Suppressor macrophage treated with lipopolysaccharide for 4 hours (primary cell): ENCODE measurements around the gene MCC.

ENCODE experiments used
- DNase-seq: peaks from one replicate; pipeline ENCODE4 v3.0.0-alpha.2; 2020

Gene MCC

DNA sequence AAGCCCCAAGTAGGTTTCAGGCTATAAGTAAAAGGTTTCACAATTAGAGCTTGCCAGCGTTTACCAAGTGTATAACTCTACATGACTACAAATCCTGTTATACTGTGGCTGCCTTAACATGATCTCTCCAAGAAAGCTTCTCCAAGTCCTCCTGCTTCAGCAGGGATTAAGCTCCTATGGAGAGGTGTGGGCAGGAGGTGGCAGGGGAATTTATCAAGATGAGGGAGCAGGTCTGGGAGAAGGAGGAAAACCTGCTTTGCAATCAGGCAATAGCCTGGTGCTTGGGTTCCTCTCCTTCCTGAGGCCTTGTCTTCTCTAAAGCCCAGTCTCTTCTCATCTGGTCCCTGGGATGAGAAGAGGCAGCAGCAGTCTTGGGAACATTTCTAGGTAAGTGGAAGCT, 188.7 kb downstream of the MCC start:
- DNase-seq: no peak

DNA sequence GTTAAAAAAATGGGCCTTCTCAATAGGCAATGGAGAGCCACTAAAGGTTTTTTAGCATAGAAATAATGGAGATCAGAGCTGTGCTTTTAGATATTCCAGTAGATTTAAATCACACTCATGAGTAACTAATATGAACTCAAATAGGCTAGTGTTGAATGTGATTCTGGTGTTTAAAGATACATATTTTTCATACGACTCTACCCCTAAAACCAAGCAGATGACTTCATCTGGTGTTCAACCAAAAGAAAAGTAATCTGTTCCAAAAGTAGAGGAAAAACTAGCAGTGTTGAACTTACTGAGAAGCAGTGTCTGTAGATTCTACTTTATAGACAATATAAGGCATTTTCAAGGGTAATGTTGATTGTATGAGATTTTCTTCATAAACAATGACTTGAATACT, 191.6 kb downstream of the MCC start:
- no peak for DNase-seq

DNA sequence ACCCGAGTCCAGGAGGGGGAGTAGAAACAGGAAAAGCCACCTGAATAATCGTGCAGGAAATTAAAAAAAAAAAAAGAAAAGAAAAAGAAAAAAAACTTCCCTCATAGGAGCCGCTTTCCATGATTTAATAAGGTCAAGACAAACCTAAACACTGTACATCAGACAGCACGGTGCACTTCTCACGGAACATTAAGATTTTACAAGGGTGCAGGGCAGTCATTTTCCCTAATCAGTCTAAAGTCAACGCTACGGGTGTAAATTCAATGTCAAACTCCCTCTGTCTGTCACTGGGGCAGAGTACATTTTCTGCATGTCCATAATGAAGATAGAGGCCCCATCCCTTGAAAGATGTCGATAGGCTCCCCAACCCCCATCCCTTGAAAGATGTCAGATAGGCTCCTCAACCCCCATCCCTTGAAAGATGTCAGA, 193.1 kb downstream of the MCC start:
- DNase-seq: no peak

DNA sequence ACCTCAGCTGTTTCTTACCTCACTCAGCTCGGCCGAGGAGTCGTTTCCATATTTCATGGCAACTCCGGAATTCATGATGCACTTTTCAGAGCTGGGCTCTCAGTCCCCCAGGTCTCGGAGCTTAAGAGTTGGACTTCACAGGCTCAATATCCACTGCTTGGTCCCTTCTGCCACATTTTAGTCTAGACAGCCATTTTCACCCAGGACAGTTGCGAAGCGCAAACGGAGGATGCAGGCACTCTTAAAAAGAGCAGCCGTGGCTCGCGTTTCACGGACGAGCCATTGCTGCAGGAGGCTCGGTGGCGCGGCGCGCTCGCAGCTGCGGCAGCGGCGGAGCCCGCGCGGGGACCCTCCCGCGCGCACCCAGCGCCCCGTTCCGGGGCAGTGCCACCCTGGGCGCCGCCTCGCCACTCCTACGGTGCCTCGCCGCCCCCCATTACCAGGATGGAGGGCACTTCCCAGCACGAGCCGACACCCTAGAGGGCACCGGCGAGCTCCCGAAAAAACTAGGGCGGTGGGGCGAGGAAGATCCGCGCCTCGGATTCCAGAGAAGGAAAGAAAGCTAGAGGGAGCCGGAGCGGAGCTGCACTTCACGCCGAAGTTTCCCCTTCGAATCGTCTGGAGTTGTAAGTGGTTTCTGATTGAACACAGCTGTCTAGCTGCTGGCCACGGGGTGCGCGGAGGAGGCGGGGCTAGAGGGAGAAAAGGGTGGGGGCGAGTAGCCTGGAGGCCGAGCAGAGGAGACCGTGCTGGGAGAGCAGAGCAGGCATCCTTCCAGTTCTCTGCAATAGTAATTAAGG, 193.7 kb downstream of the MCC start:
- peak; percentile 65 for DNase-seq

DNA sequence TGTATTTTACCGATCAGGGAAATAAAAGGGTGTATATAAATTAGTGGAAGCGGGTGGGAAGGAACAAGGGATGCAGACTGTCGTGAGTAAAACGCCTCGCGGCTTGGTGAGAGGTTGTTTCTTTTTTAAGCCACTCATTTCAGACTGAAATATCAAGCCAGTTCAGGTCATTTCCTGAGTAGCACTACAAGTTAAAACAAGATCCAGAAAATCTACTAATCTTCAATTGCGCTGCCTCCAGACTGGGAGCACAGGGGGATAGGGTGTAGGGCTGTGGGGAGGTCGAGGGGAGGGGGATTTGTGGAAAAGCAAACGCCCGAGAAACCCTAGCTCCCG, 194.3 kb downstream of the MCC start:
- no peak for DNase-seq

DNA sequence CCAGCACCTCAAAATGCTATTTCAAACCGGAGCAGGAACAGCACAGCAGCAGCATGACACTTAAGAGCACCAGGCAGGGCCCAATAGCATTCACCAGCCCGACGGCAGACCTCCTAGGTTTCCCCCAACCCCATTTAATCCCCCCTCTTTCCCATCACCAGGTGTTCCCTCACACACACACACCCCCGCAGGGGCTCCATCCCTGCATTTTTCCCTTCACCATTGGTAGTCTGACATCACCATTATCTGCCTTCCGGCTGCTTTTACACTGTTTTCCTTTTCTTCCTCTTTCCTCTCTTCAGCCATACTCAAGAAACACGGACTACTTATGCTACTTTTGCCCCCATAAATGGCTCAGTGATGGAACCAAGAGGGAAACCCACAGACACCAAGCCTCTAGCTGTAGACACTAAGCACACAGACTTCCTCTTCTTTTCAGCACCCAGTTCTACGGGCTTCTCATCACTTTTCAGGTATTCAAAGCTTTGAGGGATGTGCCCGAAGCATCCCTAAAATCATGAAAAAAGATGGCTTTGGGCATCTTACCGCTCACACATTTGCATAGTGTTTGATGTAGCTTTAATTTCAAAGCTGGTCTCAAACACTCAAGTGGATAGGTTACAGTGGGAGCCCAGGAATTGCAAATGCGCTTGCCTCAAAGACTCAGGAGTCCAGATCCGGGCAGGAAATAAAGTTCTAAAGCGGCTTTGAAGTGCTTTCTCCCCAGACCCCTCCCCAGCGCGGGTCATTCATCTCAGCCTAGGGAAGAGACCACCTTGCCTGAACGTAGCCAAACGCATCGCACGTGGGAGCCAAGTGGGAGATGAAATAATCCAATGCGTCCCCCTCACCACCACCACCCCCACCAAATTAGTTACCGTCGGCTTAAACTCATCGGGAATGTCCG, 194.9 kb downstream of the MCC start:
- no peak for DNase-seq

DNA sequence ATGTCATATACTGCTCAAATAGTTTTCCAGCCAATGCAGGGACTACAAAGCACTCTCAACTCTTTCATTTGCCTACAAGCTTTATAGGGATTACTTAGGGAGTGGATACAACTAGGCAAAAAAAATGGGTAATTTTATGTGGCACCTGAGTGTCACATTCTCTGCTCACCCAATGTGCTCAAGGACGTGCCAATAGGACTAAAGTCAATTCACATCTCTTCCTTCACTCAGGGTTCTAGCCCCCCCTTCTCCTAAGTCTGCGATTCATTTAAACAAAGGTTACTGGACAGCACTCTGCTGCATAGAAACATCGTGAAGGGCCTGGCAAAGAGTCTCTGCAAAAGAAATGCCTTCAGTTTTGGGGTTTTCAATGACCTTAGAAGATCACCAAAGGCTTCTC, 195.8 kb downstream of the MCC start:
- no peak for DNase-seq

DNA sequence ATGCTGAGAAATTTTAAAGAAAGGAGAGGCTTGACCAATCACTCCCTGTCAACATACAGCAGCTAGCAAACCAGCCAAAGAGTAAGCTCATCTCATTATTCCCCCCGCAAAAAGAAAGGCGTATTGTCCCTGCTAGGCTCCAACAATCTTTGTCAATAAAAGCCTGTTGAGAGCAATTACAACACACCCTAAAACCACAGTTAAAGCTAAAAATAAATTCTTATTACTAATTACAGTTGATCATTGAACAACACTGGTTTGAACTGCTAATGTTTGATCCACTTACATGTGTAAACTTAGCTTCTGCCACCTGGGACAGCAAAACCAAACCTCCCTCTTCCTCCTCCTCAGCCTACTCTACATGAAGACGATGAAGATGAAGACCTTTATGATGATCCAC, 204.7 kb downstream of the MCC start:
- no peak for DNase-seq

DNA sequence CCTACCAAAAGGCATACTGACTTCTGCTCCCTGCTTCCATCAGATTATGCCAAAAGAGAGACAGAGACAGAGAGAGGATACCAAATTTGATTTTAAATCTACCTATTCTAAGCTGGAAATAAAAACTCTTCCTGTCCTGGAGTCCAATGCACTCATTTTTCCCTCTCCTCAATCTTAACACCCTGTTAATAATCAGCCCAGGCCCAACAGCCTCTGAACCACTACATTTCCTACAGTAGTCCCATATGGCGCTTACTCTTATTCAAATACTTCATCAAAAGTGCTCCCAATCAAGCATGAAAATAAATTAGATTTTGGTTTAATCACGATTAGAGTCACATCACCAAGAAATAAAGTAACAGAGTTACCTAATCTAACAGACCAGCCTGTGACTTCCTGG, 205.8 kb downstream of the MCC start:
- no peak for DNase-seq

DNA sequence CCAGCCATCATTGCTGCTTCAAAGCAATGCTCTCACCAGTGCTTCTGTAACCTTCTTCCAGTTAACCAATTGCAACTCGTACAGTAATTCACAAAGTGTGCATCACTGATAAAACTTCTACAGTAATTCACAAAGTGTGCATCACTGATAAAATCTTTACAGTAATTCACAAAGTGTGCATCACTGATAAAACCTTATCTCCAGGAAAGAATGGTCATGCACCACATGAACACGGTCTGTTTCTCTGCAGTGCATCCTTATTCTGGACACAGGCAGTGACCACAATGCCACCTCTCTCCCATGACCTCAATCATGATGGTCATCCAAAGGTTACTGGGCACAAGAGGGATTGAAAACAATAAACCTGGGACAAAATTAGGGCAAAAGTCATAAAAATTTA, 207.1 kb downstream of the MCC start:
- DNase-seq: no peak

DNA sequence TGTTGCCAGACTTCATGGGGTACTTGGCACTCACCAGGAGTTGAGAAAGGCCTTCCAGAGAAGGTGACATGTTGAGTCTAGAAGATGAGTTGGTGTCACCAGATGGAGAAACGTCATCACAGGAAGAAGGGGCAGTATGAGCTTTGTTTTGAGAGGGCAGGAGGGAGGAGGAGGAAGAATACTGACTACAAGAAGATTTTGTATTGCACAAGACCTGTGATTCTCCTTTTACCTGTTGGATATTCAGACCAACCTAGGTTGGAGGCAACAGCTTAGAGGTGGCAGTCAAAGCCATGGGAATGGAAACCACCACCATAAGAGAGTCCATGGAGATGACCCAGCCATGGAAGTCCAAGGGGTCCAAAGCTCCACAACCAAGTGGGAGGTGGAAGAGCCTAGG, 207.7 kb downstream of the MCC start:
- no peak for DNase-seq

DNA sequence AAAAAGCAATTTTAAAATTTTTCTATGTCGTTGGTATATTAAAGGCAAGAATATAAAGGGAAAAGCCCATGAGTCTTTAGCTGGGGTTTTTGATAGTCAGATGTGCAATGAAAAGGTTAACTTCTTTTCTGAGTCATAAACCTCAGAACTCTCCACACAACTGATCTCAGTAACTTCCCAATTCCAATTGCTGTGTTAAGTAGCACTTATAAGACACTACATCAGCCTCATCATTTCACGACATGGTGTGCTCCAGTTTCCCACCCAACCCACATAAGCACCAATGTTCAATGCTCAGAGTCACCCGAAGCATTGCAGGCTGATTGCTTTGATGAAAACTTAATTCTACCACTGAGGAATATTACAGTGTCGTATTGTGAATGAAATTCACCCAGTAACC, 209.3 kb downstream of the MCC start:
- peak; percentile 54 for DNase-seq

DNA sequence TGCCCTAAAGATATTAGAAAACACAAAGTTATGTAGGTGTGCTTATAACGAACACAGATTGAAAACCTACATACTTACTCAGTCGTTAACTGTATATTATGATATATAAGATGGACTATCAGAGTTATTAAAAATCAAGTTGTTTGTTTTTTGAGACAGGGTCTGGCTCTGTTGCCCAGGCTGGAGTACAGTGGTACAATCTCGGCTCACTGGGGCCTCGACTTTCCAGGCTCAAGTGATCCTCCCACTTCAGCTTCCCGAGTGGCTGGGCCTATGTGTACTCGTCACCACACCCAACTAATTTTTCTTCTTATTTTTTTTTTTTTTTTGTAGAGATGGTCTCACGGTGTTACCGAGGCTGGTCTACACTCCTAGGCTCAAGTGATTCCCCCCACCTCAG, 211.8 kb downstream of the MCC start:
- no peak for DNase-seq

DNA sequence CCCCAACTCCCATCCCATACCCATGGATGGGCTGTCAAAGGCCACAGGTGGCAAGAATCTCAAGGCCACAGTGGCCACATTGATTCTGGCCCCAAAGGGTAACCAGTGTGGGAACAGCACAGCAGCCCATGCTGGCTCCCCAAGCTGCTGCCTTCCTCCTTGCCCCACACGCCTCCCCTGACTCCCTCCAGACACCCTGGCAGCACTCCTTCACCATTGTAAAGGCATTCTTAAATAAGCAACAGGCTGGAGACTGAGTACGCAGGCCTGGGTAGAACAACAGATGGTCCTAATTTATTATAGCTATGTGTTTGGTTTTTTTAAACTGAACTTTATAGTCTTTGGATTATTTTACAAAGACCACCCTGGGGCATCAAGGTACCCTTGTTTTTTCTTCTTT, 212.3 kb downstream of the MCC start:
- DNase-seq: no peak

DNA sequence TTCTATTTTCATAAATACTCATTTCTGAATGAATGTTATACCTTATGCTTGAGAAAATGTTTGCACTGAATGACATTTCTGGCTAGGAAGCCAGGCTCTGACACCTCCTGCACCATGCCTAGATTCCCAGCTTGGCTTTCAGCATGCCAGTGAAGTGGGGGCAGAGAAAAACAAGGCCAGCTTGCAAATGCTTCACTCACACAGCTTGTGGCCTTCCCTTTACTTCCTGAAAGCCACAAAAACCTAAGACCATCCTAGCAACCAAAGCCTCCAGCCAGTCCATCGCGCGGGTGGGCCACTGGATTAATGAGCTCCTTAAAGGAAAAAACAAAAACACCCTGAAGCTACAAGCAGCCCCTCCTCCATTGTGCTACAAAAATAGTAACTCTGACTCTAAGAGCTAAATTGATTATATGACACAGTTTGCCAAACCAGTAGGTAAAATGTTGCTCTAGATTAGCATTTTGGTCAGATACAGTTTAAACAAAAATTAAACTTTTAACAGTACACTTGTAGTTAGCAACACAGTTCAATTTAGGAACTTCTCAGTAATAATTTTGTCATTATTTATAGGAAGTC, 213.3 kb downstream of the MCC start:
- no peak for DNase-seq

DNA sequence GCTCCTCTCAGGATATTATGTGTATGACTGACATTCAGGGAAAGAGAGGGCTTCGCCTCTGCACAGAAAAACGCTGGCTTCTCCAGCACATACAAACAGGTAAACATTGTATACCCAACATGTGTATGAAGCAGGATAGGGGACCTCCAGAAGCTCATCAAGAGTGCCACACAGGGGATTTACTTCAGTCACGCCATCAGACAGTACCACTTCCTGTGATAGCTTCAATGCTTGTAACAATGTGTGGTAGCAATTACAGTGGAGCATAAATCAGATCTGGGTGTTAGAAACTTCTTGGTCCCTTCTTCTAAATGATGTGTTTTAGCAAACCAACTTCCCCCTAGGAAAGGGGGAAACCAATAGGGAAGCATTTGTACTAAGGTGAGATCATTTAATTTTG, 214.3 kb downstream of the MCC start:
- DNase-seq: no peak

DNA sequence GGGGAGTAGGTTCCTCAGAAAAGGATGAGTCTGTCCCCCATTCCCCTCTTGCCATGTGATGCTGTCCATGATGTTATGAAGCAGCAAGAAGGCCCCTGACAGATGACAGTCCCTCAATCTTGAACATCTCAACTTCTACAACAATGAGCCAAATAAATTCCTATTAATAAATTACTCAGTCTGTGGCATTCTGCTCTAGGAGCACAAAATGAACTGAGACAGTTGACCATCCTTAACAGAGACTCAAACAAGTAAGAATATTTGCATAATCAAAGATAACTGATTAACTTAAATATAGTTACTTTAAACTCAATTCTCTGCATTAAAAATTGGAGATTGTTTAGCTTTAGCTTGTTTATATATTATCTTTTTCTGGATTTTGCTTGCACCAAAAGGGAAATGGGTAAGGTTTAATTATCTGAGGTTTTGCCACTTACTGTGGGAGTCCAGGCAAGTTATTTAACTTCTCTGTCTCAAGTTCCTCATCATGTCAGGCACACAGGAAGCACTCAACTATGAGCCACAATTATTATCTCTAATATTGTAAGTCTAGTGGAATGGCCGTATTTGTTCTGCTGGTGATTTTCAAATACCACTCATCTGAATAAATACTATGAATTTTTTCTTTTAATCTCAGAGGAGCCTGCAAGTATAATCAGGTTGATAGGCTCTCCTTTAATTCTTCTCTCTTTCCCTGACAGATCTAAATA, 216.4 kb downstream of the MCC start:
- peak; percentile 4 for DNase-seq

DNA sequence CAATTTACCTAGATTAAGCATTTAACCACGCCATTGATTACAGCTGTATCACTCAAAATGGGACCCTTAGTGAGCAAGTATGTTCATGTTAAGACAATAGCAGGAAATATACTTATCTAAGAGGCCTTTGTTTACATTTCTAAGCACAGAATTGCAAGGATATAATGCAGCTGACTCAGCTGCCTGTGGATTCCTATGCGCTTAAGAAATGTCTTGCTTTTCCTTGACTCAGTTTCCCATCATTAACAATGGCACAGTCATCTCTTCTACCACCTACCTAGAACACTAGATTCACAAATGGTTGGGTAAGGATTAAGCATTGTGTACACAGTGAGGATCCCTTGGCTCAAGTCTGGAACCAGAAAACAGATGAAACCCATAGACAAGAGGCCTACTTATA, 217.2 kb downstream of the MCC start:
- DNase-seq: no peak

DNA sequence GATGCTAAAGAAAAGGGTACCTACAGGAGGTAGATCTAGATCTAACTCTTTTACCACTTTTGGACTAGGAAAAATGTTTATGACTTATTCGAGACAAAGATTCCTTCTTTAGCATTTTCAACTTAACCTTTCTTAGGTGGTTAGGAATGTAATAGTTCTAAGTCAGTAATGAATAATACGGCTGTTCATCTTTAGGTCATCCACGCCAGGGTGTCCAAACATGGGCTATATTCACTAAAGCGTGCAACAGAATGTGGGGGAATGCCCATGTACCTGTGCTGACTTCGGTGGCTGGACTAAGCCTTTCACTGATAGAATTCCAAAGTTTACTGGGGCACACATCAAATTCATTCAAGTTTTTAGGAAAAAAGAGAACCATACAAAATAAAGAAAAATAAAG, 218.2 kb downstream of the MCC start:
- no peak for DNase-seq

DNA sequence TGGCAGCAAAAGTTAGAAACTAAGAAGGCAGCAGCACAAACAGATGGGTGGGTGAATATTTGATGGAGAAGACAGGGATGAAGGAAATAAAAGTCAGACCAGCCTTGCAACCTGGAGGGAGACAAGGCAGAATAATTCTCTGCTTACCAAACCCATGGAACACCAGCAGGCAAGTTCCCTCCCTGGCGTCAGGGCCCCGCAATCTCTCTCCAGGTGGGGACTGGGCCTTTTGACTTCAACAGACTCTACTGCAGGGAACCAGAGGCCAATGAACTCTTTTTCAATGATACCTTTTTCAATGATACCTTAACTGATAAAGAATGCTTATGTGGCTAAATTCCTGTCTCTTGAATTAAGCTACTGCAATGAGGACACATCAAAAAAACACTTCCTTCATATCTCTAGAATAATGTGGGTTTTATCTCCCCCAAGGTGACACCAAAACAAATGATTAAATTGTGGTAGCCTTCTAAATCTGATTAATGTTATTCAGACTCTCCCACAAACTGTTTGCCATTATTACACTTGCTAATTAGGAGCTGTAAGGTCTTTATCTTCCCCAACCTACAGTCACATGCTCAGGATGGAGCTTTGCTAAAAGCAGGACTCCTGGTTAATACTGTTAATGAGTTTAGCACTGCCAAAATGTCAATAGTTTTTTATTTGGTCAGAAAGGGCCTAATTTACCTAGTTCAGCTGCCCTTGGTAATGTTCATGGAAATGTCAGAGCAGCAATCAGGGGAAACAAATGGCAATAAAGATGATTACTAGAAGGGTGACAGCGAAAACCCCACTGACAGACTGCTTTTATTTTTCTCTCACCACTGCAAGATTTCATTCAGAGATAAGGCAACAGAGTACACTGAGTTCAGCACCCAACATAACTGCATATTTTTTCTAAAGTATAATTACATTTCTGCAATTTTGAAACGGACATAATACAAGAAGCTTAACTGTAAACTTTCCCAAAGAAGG, 218.9 kb downstream of the MCC start:
- no peak for DNase-seq

DNA sequence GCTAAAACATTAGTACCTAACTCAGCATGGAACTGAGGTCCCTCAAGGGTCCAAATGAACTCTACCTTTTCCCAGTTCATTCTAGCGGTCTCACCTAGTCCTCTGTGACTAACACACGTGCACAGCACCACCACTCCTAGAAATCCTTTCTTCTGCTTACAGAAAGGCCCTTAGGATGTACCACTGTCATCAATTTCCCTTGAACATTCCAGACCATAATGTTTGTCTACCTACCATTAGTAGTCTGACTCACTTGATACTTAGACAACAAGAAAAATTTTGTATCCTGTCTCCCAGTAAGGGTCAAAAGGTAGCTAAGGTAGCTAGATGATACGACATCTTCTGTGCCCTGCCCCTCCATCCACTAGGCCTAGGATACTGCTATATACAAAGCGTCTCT, 220.0 kb downstream of the MCC start:
- DNase-seq: no peak

DNA sequence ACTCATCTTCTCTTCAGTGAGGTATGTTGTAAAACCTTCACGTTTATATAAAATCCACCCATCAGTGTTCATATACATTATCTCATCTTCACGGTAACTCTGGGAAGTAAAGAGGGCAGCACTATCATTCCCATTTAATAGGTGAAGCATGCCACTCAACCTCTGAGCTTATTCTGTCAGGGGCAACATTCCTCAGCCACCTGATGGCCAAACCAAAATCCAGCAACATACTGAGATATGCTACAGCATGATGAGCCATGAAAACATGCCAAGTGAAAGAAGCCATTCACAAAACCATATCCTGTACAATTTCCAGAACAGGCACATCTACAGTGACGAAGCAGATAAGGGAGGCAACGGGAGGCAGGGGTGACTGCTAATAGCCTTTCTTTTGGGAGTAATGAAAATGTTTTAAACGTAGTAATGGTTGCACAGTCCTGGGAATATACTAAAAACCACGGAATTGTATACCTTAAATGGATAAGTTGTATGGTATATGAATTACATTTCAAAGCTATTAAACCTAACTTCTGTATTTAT, 220.8 kb downstream of the MCC start:
- DNase-seq: no peak
